Smooth muscle cell (in vitro differentiated cells): ENCODE measurements around the gene KRT76. TPM values are rescaled to one million over a fixed set of nuclear protein-coding genes. Genes with fewer than 3 reads are reported as not detected.

Source experiments
- DNase-seq: peaks from one replicate; lab custom pipeline; 2025; ENCODE audit not compliant: unreplicated experiment; lab: John Stamatoyannopoulos, UW
- H2AFZ ChIP-seq: fragments of 200-600 bp; sonication (generic); 2 replicates; pipeline ENCODE4 v1.6.0; 2016; ENCODE audit warnings: antibody characterized with exemption, low read depth, mild to moderate bottlenecking
- H3F3A ChIP-seq: fragments of 200-600 bp; sonication (generic); 2 replicates; pipeline ENCODE4 v1.6.0; 2017; ENCODE audit warnings: antibody characterized with exemption, low read depth
- H3K27ac ChIP-seq: fragments of 200-600 bp; sonication (generic); 2 replicates; pipeline ENCODE4 v1.5.1; 2016; ENCODE audit warnings: low read depth, mild to moderate bottlenecking
- H3K27me3 ChIP-seq: fragments of 200-600 bp; sonication (generic); 2 replicates; pipeline ENCODE4 v1.6.1; 2016; ENCODE audit warnings: low read depth, mild to moderate bottlenecking
- H3K36me3 ChIP-seq: fragments of 200-600 bp; sonication (generic); 2 replicates; pipeline ENCODE4 v1.5.1; 2016; ENCODE audit warnings: low read depth
- H3K4me1 ChIP-seq: fragments of 200-600 bp; sonication (generic); 2 replicates; pipeline ENCODE4 v1.5.1; 2016; ENCODE audit warnings: low read depth
- H3K4me2 ChIP-seq: fragments of 200-600 bp; sonication (generic); 2 replicates; pipeline ENCODE4 v1.6.0; 2016; ENCODE audit warnings: mild to moderate bottlenecking
- H3K4me3 ChIP-seq: fragments of 200-600 bp; sonication (generic); 2 replicates; pipeline ENCODE4 v1.5.1; 2016; ENCODE audit warnings: mild to moderate bottlenecking
- H3K79me2 ChIP-seq: fragments of 200-600 bp; sonication (generic); 2 replicates; pipeline ENCODE4 v1.6.0; 2016; ENCODE audit warnings: low read depth, mild to moderate bottlenecking
- H3K9ac ChIP-seq: fragments of 200-600 bp; sonication (generic); 2 replicates; pipeline ENCODE4 v1.6.0; 2016; ENCODE audit warnings: low read depth
- H3K9me3 ChIP-seq: fragments of 200-600 bp; sonication (generic); replicated peaks from 2 replicates; pipeline ENCODE4 v1.5.1; 2016; ENCODE audit warnings: low read depth
- H4K20me1 ChIP-seq: fragments of 200-600 bp; sonication (generic); 2 replicates; pipeline ENCODE4 v1.6.0; 2016; ENCODE audit warnings: low read depth
- WGBS: methylation state at CpG from one replicate; pipeline ENCODE4 v1.1.7; 2016; ENCODE audit warnings: low lambda C conversion rate; 5-methylcytosine and 5-hydroxymethylcytosine counted together
- polyA plus RNA-seq: library from polyadenylated mRNA; unstranded; fragments of >200 nt; fragmentation: Nextera tagmentation; extraction: Ambion mirVana; gene quantifications from 2 replicates; pipeline ENCODE4 v1.2.1, GENCODE V29; 2016
- total RNA-seq: library from RNA; depleted of rRNA; stranded (reverse); fragments of >200 nt; gene quantifications from 2 replicates; pipeline ENCODE4 v1.2.3, GENCODE V29; 2014
- TF ChIP-seq, protein P1 (sequence below): fragments of 200-600 bp; sonication (generic); IDR thresholded peaks from 2 replicates; pipeline ENCODE4 v1.5.1; 2017; ENCODE audit warnings: borderline replicate concordance, mild to moderate bottlenecking, antibody characterized with exemption; ENCODE audit not compliant: insufficient read depth, poor library complexity, severe bottlenecking

Gene KRT76
- total and polyA plus RNA-seq, 2 experiments from 2014 or later = not detected

DNA sequence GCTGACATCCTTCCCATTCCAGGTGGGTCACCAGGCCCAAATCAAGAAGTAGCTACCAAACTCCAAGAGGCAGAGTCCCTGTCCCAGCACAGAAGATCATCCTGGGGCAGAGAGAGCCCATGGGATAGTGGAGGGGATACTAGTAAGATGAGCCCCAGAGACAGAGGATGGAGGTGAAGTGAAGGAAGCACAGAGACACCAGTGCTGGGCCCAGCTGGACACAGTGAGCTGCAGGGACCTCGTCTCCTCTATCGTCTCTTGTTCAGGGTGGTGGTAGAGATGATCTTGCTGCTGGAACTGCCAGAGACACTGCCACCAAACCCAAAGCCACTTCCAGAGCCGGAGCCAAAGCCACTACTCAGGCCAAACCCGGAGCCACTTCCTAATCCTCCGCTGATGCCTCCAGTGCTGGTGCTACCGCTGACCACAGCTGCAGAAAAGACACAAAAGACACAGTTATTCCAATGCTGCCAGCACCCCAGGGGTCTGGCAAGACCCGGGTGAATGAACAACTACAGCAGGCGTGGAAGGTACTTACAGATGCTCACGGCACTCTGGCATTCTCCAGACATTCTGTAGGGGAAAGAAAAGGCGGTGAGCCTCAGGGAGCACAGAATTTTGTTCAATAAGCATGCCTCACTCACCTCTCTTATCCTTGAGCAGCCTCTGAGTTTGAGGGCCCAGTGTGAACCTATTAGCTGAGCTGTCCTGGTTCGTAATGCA lies 29.8 kb upstream of the KRT76 start:
- no peak for DNase-seq
- no peak overlapping the region for H3K4me2 ChIP-seq
- TF ChIP-seq, protein P1, sequence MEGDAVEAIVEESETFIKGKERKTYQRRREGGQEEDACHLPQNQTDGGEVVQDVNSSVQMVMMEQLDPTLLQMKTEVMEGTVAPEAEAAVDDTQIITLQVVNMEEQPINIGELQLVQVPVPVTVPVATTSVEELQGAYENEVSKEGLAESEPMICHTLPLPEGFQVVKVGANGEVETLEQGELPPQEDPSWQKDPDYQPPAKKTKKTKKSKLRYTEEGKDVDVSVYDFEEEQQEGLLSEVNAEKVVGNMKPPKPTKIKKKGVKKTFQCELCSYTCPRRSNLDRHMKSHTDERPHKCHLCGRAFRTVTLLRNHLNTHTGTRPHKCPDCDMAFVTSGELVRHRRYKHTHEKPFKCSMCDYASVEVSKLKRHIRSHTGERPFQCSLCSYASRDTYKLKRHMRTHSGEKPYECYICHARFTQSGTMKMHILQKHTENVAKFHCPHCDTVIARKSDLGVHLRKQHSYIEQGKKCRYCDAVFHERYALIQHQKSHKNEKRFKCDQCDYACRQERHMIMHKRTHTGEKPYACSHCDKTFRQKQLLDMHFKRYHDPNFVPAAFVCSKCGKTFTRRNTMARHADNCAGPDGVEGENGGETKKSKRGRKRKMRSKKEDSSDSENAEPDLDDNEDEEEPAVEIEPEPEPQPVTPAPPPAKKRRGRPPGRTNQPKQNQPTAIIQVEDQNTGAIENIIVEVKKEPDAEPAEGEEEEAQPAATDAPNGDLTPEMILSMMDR = no peak
- no peak overlapping the region for H3K4me3 ChIP-seq
- no peak overlapping the region for H2AFZ ChIP-seq
- WGBS = 90% methylated on average over 11 of the region's 11 CpGs
- no peak overlapping the region for H3K9ac ChIP-seq
- no peaks in the 10 kb centered on the region for H3K4me1 ChIP-seq
- H4K20me1 ChIP-seq = no peaks in the 10 kb centered on the region
- H3K27ac ChIP-seq = no peak overlapping the region
- no peaks in the 10 kb centered on the region for H3K36me3 ChIP-seq
- peaks cover 26% of the 10 kb centered on the region for H3K27me3 ChIP-seq
- no peaks in the 10 kb centered on the region for H3K79me2 ChIP-seq
- no peaks in the 10 kb centered on the region for H3F3A ChIP-seq
- no peaks in the 10 kb centered on the region for H3K9me3 ChIP-seq

DNA sequence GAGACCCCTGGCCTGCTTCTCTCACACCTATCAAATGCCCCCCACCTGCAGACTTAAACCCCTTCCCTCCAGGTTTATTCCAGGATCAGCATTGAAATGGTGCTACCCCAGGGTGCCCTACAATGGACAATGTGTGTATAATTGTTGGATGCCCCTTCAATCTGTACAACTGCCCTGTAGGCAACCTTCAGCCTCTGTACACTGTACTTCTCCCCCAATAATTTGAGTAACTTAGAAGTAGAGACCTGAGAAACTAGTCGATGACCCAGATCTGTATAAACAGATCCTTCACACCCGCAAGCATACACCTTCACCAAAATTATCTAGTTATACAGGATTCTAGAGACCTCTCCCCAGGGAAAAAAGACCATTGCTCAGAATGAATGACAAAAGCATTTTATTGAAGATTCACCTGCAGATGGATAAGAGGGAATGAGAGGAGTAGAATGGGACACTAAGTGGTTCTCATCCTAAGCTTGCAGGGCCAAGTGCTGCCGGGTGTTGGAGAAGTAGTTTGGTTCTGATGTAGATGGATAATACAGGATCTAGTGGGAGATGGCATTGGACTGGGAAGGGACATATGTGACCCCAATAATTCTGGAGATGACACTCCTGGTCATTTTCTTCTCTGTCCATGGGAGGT lies 29.1 kb upstream of the KRT76 start:
- H3K27ac ChIP-seq = no peak overlapping the region
- H3F3A ChIP-seq = no peaks in the 10 kb centered on the region
- H3K79me2 ChIP-seq = no peaks in the 10 kb centered on the region
- no peak for DNase-seq
- TF ChIP-seq, protein P1 = no peak
- H4K20me1 ChIP-seq = no peaks in the 10 kb centered on the region
- H3K4me1 ChIP-seq = no peaks in the 10 kb centered on the region
- H3K9me3 ChIP-seq = no peaks in the 10 kb centered on the region
- WGBS = 97% methylated on average over 3 of the region's 3 CpGs
- H3K4me3 ChIP-seq = no peak overlapping the region
- H3K9ac ChIP-seq = no peak overlapping the region
- H3K36me3 ChIP-seq = no peaks in the 10 kb centered on the region
- no peak overlapping the region for H2AFZ ChIP-seq
- peaks cover 26% of the 10 kb centered on the region for H3K27me3 ChIP-seq
- H3K4me2 ChIP-seq = no peak overlapping the region

DNA sequence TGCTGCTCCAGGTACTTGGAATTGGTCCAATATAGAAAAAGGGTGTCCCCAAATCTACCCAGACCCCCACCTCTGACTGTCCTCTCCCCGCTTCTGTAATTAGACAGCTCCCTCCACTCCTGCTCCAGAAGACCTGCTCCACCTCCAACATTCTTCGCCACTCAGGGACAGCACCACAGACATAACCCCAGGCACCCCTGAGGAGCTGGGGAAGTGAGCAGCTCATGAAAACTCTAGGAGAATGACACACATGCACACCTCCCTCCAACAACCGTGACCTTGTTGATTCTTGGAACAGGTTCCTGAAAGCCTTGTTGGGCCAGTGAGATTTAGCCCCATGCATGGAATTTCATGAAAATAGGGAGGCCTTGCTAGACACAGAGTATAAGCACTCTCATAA lies 28.6 kb upstream of the KRT76 start:
- 69% methylated on average over 3 of the region's 3 CpGs for WGBS
- H3K4me3 ChIP-seq = no peak overlapping the region

More for the DNA sequence above, 28.6 kb upstream of the KRT76 start:
- no peak for DNase-seq
- H3F3A ChIP-seq = no peaks in the 10 kb centered on the region
- H3K36me3 ChIP-seq = no peaks in the 10 kb centered on the region
- H4K20me1 ChIP-seq = no peaks in the 10 kb centered on the region
- H2AFZ ChIP-seq = no peak overlapping the region
- H3K9ac ChIP-seq = no peak overlapping the region
- H3K79me2 ChIP-seq = no peaks in the 10 kb centered on the region
- TF ChIP-seq, protein P1 = no peak
- no peaks in the 10 kb centered on the region for H3K4me1 ChIP-seq
- H3K4me2 ChIP-seq = no peak overlapping the region
- no peaks in the 10 kb centered on the region for H3K9me3 ChIP-seq
- no peak overlapping the region for H3K27ac ChIP-seq
- H3K27me3 ChIP-seq = peaks cover 22% of the 10 kb centered on the region
